HG03064 (cell line): ENCODE data around the gene IZUMO3.
"Not testable (repeated sequence)": the region's sequence is repeated elsewhere in the genome, so short reads cannot be mapped to it uniquely, and the experiment has no call there.

Experiments
- ATAC-seq: cut with Tn5 transposase; IDR thresholded peaks from one replicate; pipeline ENCODE4 v1.9.1; 2021; ENCODE audit warnings: low read depth; ENCODE audit not compliant: unreplicated experiment

Gene IZUMO3, protein sequence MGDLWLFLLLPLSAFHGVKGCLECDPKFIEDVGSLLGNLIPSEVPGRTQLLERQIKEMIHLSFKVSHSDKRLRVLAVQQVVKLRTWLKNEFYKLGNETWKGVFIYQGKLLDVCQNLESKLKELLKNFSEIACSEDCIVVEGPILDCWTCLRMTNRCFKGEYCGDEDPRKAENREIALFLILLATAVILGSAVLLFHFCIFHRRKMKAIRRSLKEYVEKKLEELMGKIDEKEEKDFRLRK

DNA sequence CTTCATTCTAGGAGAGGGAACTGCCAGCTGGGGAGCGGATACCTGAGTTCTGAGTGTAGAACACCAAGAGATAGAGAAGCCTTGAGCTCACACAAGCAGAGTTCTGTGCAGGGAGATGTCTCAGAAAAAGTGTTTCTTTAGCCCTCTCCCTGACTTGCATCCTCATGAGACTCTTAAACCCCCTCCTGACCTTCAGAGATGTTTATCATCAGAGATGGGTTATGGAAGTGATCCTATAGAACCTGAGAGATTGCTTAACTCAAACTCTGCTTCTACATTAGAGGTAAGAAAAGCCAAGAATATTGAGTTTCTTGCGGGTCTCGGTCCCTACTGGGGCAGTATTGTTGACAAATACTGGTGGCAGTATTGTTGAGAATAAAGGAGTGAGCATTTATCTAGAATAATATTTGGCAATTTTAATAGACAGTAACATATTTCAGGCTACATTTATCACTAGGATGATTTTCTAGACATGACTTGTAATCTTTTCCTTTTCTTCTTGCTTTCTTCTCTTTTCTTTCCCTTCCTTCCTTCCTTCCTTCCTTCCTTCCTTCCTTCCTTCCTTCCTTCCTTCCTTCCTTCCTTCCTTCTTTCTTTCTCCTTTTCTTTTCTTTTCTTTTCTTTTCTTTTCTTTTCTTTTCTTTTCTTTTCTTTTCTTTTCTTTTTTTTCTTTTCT is at the start of gene IZUMO3:
TSS of gene IZUMO3 (minus strand) at position 51 of the 676 bp plus-strand sequence. CDS start 248 bp downstream, outside the sequence.
- no peak for ATAC-seq

DNA sequence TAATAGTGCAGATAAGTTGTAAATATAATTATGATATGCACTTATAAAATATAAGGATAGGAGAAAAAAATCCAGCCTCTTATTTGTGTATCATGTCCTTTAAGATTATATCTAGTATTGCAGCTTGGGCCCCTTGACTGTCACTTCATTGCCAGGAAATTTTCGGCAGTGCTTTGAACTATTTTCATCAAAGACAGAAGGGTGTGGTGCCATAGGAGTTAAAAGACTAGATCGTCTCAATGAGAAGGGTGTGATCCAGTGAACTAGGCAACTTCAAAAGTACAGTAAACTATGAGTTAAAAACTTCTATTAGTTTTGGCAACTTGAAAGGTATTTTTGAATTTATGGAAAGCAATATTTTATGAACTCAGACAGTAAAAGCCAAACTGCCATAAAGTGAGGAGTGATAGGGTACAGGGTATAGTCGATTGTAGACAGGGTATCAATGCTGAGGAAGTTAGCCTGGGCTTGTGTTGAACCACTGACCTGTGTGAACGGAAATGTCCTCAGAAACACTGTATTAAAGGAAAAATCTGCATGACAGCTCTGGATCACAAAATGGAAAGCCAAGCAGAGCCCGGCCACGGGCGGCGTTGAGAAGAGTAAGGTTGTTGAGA is 48.6 kb upstream of the IZUMO3 start:
- no peak for ATAC-seq

DNA sequence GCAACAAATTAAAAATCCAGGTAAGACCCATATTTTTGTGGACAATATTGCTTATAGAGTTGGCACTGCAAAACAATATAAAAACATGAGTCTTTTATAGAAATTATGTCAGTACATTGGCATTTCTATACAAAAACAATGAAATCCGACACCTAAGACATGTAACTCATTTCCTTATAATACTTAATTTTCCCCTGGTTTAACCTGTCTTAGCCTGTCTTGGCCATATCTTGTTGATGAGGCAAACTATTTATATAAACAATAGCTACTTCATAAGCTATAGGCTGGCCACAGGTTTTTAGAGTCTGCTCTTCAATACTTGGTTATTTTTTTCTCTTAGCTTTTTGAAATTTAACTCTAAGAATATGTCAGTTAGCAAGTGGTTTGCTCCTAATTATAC is 44.7 kb upstream of the IZUMO3 start:
- no peak for ATAC-seq

DNA sequence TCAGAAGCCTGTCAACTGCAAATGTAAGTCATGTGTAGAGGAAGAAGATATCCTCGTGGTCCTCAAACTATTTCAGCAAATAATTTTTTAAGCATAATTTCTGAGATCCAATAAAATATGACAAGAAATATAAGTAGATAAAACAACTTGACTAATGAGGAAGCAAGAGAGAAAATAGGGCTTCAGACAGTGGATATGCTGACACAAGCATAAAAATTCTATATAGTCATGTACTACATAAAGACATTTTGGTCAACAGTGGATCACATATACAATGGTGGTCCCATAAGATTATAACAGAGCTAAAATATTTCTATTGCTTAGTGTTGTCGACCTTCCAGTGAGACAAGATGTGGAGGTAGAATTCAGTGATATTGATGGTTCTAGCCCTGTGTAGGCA is 42.2 kb upstream of the IZUMO3 start:
- no peak for ATAC-seq

DNA sequence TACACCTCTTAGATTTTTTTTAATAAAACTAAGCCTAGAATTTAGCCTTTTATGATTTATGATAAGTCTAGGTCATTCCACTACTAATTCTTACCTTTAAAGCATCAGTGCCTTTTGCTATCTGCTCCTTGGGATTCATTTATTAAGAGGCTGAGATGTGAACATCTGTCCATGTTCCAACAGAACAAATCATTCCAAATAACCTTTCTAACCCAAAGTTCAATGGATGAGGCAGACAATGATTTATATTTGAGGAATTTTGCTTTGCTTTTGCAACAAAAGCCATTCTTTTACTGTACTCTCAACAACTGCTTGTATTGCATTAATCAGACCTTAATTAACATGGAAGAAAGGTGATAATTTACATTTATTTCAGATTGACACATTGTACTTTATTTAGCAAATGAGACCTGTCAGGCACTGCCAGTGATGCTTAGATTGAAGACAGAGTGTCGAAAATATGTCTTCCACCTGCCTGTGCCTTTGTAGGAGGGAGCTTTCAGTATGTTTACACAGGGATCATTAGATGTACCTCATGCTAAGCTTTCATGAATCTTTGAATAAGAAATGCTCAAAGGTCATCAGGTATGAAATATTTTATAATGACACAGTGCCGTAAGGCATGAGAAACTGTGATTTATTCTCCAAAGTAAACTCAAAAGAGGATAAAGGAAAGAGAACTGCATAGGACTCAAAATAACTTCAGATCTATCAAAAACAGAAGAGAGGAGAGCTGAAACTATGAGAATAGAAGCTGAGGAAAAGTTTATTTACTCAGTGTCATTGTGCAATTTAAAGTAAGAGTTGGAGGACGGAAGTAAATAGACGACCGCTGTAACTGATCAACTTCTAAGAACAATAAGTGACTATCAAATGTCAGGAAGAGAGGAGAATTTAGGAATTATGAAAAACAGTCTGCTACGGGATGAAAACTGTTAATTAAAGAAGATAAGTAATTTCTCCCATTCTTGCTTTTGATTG is 36.7 kb upstream of the IZUMO3 start:
- ATAC-seq: no peak

DNA sequence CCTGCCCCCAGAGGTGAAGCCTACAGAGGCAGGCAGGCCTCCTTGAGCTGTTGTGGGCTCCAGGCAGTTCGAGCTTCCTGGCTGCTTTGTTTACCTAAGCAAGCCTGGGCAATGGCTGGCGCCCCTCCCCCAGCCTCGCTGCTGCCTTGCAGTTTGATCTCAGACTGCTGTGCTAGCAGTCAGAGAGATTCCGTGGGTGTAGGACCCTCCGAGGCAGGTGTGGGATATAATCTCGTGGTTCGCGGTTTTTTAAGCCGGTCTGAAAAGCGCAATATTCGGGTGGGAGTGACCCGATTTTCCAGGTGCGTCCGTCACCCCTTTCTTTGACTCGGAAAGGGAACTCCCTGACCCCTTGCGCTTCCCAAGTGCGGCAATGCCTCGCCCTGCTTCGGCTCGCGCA is 34.3 kb upstream of the IZUMO3 start:
- not testable (repeated sequence) for ATAC-seq

DNA sequence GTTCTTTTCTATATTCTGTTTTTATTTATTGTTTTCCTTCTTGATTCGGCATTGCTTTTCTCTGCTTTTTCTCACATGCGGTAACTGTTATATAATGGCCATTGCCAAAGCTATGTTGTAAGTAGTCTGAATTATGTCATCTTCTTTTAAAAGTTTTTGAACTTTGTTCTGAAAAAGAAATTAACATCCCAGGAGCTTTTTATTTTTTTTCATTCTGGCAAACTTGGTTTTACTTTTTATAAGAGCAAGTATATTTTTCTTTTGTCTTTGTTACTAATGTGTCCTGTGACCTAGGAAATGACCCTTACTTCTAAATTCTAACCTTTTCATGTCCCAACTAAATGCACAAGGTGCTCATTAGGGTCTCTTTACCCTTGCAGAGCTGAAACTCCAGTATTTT is 26.7 kb upstream of the IZUMO3 start:
- no peak for ATAC-seq

DNA sequence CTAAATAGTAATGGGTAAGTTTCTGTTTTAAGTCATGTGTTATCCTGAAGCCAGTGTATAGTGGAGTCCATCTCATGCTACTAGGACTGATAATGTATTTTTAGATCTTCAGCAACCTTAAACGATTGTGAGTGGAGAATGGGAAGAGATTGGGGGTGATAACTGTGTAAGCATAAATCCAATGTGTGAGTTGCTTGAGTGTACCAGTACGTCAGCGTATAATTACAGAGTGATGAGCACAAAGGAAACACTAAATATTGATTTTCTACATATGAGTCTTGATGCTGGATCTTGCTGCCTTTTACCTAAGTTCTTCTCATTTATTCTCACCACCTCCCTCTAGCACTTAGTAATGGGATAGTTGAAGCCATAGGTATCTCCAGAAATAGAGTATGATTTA is 16.3 kb upstream of the IZUMO3 start:
- ATAC-seq: no peak

DNA sequence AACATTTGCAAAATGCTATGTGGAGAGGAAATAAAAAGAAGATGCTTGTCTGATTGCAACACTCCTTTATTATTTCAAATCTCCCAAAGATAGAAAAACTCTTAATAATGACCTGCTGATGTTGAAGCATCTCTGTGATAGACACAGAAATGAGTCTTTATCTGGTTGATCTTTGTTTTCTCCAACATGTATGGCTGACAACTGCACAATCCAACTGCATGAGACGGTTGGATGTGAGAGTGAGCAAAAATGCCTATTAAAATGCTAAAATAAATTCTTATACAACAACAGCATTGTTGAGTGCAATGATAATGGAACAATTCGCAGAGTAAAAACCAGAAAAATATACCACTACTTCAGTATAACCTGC is 7.5 kb upstream of the IZUMO3 start:
- ATAC-seq: no peak

DNA sequence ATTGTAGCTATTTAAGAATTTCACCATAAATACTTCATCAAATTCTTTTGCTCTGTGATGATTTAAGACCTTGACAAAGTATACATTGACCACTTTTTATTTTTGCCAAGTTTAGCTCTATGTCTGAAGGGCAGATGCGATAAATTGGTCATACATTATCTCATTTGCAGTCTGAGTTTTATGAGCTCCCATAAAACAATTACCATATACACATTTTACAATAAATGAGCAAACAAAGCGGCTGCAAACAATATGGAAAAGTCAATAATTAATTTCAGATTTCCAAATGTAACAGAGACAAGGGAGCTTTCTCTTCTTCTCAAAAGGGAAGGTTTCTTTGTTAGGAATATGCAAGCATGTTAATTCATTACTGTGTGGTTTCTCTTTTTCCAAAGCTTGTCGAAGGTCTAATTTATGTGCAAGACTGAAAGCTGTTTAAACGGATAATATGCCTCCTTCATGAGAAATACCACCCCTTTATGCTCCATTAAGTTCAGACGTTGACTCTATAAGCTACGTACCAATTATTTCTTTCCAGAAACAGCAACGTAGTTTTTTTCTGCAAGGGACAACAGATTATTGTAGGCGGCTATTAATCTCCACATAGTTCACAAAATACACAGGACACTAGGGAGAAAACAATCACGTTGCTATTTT is 7.0 kb upstream of the IZUMO3 start:
- no peak for ATAC-seq

DNA sequence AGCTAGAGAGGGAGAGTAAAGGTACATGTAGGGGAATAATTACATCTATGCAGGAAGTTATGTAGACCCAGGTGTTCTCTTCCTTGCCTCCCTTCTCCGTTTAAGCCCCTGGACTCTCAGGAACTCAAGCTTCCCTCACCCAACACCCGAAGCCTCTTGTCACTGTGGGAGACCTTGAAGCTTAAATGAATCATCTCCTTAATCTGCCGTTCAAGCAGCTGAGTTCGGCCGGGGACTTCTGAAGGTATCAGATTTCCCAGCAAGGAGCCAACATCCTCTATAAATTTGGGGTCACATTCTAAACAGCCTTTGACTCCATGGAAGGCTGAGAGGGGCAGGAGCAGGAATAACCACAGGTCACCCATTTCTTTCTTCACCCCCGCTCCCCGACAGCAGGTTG is 412 bp downstream of the IZUMO3 start:
- no peak for ATAC-seq

DNA sequence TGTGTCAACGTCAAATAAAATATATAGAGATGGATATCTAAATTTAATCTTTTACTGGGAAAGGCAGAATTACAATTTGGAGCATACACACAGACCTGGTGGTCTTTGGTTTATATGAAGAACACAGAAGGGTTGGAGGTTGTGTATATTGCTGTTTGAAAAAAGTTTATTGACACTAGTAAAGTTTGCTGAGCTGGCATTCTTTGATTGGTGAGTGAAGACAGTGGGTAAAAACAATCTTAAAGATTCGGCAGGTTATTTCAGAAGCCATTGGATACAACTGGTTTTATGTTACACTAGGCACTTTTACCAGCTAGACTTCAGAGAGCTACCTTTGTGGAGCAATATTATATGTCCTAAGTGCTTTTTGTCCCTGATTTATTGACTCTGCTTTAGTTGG is 27.2 kb downstream of the IZUMO3 start:
- no peak for ATAC-seq

DNA sequence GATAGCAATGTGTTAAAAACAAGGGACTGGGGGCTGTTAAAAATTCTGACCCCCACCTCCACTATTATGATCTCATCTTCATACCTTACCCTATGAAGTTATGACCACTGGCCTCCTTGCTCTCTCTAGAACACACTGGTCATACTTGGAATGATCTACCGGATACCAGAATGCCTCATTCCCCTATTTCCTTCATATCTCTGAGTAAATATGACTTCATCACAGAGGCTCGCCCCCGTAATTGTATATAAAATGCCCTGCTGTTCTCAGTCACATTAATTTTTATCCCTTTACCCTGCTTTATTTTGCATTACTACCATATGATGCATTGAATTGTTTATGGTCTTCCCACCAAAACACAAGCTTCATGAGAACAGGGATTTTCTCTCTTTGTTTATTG is 29.2 kb downstream of the IZUMO3 start:
- no peak for ATAC-seq

DNA sequence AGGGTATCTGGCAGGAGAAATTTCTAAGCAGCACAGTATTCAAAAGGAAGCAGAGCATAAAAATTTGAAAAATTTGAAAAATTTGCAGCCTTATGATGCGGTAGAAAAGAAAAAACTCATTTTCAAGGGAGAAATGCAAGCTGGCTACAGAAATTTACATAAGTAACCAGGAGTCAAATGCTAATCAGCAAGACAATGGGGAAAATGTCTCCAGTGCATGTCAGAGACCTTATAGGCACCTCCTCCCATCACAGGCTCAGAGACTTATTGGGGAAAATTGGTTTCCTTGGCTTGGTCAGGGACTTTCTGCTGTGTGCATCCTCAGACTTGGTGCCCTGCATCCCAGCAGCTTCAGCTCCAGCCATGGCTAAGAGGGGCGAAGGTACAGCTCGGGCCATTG is 35.8 kb downstream of the IZUMO3 start:
- ATAC-seq: no peak

DNA sequence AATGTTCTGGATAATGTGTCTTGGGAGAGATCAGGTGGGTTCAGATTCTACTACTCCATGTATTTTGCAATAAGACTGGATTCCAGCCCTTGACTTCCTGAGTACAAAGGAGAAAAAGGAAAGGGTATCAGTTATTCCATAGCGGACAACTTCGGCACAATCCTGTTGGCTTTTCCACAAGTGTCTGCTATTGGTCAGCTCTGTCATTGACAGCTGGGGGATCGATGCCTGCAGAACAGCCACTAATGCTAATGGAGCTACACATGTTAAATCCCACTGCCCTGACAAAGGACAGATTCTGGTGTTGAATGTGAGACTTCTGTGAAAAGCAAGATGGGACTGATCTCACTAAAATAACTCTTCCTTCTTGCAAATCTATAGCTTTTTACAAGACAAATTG is 41.2 kb downstream of the IZUMO3 start:
- no peak for ATAC-seq

DNA sequence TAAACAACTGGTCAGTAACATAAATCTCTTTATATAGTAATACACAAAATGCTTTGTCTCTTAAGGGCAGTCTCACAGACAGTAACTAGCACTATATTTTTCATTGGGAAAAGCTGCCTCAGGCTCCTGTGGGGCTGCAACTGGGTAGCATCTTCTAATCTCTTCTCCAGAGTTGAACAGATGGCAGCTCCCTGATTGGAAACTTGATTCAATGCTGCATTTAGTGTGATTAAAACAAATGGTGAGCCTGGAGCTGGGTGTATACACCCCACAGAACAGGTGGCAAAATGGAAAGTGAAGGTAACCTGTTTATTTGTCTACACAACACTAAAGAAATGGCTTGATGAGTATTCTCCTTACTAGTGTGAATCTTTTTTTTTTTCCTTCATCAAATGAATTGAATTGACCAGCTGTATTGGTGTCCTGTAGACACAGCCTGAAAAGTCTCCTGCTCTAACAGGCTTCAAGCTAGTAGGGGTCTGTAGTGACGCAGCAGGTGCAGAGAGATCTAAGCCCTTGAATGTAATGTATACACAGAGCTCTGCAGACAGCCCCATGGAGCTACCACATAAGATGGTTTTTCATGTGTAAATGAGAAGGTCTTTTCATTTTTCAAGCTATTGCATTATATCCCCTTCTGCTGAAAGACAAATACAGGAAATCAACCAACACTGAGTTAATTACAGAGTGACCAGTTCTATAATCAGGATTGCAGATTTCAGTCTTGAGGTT is 43.3 kb downstream of the IZUMO3 start:
- no peak for ATAC-seq

DNA sequence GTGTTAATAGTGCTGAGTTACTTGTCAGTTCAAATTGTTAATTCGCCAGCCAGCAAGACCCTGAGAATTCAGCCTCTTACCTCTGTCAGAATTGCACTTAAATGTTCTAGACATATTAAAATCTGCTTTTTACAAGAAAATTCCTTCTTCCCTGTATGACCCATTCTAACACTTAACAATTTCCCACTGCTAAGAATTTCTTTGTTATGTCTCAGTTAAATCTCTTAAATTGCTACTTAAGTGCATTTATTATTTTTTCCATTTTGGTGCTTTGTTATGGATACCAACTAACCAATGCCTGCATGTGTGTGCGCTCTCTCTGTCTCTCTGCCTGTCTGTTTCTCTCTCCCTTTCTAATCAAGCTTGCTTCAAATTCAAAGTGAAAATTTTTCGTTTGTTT is 44.9 kb downstream of the IZUMO3 start:
- no peak for ATAC-seq

DNA sequence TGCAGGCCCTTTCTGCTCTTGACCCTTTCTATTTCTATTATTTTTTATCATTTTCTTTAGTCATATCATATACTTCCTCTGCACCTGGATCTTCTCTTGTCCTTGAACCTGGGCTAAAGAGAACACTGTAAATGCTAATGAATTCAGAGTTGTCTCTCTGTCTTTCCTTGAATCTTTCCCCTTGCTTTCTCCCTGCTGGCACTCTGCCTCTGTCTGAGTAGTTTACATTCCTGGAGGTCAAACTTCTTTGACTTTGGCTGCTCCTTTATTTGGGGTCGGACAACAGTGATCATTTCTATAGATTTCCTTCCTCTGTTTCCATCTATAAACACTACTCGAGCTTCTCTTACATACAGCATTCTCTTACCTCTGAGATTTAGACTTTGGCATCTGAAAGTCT is 47.1 kb downstream of the IZUMO3 start:
- no peak for ATAC-seq

DNA sequence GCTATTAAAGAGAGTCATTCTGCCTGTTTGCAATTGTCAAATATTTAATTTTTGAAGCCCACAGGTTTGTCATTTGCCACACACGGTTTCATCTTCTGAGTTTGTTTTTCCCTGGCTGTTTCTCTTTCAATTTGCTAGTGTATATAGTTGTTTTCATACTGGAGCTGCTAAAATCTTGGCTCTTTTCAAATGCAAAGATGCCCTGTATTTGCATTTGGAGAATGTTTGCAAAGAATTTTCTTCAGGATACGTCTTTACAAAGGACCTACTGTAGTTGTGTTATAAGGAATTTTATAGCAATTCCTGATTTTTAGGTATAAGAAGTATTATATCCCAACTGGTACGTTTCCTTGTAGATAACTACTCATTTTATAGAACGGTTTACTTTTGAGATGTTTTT is 48.0 kb downstream of the IZUMO3 start:
- no peak for ATAC-seq
